22Rv1 (cell line): Measurements from ENCODE around the gene PXDN.

Experiments
- ZFX ChIP-seq: fragments of 450-650 bp; IDR thresholded peaks from 2 replicates; pipeline ENCODE4 v1.6.1; 2017; ENCODE audit warnings: antibody characterized with exemption, borderline replicate concordance
- TF ChIP-seq, protein P1 (sequence below): fragments of 450-650 bp; IDR thresholded peaks from 2 replicates; pipeline ENCODE4 v1.5.1; 2017; ENCODE audit warnings: mild to moderate bottlenecking

- TF ChIP-seq, protein P1, sequence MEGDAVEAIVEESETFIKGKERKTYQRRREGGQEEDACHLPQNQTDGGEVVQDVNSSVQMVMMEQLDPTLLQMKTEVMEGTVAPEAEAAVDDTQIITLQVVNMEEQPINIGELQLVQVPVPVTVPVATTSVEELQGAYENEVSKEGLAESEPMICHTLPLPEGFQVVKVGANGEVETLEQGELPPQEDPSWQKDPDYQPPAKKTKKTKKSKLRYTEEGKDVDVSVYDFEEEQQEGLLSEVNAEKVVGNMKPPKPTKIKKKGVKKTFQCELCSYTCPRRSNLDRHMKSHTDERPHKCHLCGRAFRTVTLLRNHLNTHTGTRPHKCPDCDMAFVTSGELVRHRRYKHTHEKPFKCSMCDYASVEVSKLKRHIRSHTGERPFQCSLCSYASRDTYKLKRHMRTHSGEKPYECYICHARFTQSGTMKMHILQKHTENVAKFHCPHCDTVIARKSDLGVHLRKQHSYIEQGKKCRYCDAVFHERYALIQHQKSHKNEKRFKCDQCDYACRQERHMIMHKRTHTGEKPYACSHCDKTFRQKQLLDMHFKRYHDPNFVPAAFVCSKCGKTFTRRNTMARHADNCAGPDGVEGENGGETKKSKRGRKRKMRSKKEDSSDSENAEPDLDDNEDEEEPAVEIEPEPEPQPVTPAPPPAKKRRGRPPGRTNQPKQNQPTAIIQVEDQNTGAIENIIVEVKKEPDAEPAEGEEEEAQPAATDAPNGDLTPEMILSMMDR, result no peak
- no peak for TF ChIP-seq ZFX
Observed at GRCh38 chr2:1644427-1644826, 99.9 kb downstream of the PXDN start.
